ENCODE results near the gene RSPH6A.

Gene RSPH6A

GRCh38 chr19:45793876-45794275 is 21.2 kb downstream of the RSPH6A start:
- in situ Hi-C loops (cut with HindIII; ENCODE audit: low sequenced_read_pairs) = no loop called here
- H3K4me3 ChIP-seq (ENCODE audit: low read depth, low read length) = no peak overlapping the region
- DNase-seq (ENCODE audit: low read depth) = no peak
- TF ChIP-seq CTCF (IDR thresholded peaks at IDR 0.05; ENCODE audit: low read depth, low read length, missing control alignments) = no peak

- H3K4me3 ChIP-seq (ENCODE audit: low read depth, low read length) = peak overlapping the region; percentile 89
- no peak for DNase-seq (ENCODE audit: low read depth)
- in situ Hi-C loops (cut with HindIII; ENCODE audit: low sequenced_read_pairs) = no loop called here
- TF ChIP-seq CTCF (IDR thresholded peaks at IDR 0.05; ENCODE audit: low read depth, low read length, missing control alignments) = no peak
Measured at GRCh38 chr19:45793178-45793564, 21.9 kb downstream of the RSPH6A start.

- H3K4me3 ChIP-seq (ENCODE audit: low read depth, low read length) = peak within 1 kb of the TSS; percentile 89
- in situ Hi-C loops (cut with HindIII; ENCODE audit: low sequenced_read_pairs) = no loop called here
- no peak for TF ChIP-seq CTCF (IDR thresholded peaks at IDR 0.05; ENCODE audit: low read depth, low read length, missing control alignments)
- peak; percentile 95 for DNase-seq (ENCODE audit: low read depth)
Measured at GRCh38 chr19:45792470-45793177, 22.5 kb downstream of the RSPH6A start, which contains the start of gene DMWD. DMWD (minus strand) TSS chr19:45792845; CDS start chr19:45792756, 89 bp downstream.

- H3K4me3 ChIP-seq (ENCODE audit: low read depth, low read length) = peak overlapping the region; percentile 89
- no peak for DNase-seq (ENCODE audit: low read depth)
- in situ Hi-C loops (cut with HindIII; ENCODE audit: low sequenced_read_pairs) = no loop called here
- no peak for TF ChIP-seq CTCF (IDR thresholded peaks at IDR 0.05; ENCODE audit: low read depth, low read length, missing control alignments)
Measured at GRCh38 chr19:45791744-45792469, 23.2 kb downstream of the RSPH6A start.

GRCh38 chr19:45790942-45791341 is 24.2 kb downstream of the RSPH6A start:
- in situ Hi-C loops (cut with HindIII; ENCODE audit: low sequenced_read_pairs) = no loop called here
- peak overlapping the region; percentile 89 for H3K4me3 ChIP-seq (ENCODE audit: low read depth, low read length)
- no peak for TF ChIP-seq CTCF (IDR thresholded peaks at IDR 0.05; ENCODE audit: low read depth, low read length, missing control alignments)
- no peak for DNase-seq (ENCODE audit: low read depth)

- in situ Hi-C loops (cut with HindIII; ENCODE audit: low sequenced_read_pairs) = no loop called here
- no peak overlapping the region for H3K4me3 ChIP-seq (ENCODE audit: low read depth, low read length)
- no peak for TF ChIP-seq CTCF (IDR thresholded peaks at IDR 0.05; ENCODE audit: low read depth, low read length, missing control alignments)
Measured at GRCh38 chr19:45789035-45789786, 25.9 kb downstream of the RSPH6A start.

More at GRCh38 chr19:45789035-45789786, 25.9 kb downstream of the RSPH6A start:
- no peak for DNase-seq (ENCODE audit: low read depth)
